Inflammatory macrophage (primary cell): ENCODE measurements around the gene MAP4K1.

Experiments used
- DNase-seq, 2 donors: peaks; one replicate each; pipeline ENCODE4 v3.0.0-alpha.2; 2020 to 2022

The MAP4K1 gene

GRCh38 chr19:38543286-38543806 lies 74.4 kb downstream of the MAP4K1 start:
- no peak for DNase-seq

GRCh38 chr19:38542040-38542439 lies 75.7 kb downstream of the MAP4K1 start:
- no peak for DNase-seq

- DNase-seq: no peak
Observed at GRCh38 chr19:38539751-38540150, 78.0 kb downstream of the MAP4K1 start.

- peak in 1 of 2 donors; percentile 11 for DNase-seq
Observed at GRCh38 chr19:38538793-38539528, 78.8 kb downstream of the MAP4K1 start.

- DNase-seq: no peak
Observed at GRCh38 chr19:38538386-38538785, 79.4 kb downstream of the MAP4K1 start.
